ENCODE data around the gene LAMA3.
A peak's percentile ranks its signal among the peaks of the same experiment; 100 is the strongest.

Gene LAMA3

GRCh38 chr18:23826850-23827620 is 137.8 kb downstream of the LAMA3 start:
- DNase-seq: no peak

- DNase-seq: no peak
Measured at GRCh38 chr18:23827681-23828080, 138.4 kb downstream of the LAMA3 start.

GRCh38 chr18:23828426-23828825 is 139.2 kb downstream of the LAMA3 start:
- peak; percentile 44 for DNase-seq

GRCh38 chr18:23832911-23833310 is 143.7 kb downstream of the LAMA3 start:
- no peak for DNase-seq

GRCh38 chr18:23833714-23834113 is 144.5 kb downstream of the LAMA3 start:
- no peak for DNase-seq

- DNase-seq: no peak
Measured at GRCh38 chr18:23835091-23835490, 145.8 kb downstream of the LAMA3 start.

GRCh38 chr18:23835506-23835905 is 146.3 kb downstream of the LAMA3 start:
- DNase-seq: no peak

GRCh38 chr18:23837591-23837990 is 148.3 kb downstream of the LAMA3 start:
- DNase-seq: no peak

GRCh38 chr18:23838233-23838632 is 149.0 kb downstream of the LAMA3 start:
- no peak for DNase-seq

GRCh38 chr18:23838801-23839366 is 149.6 kb downstream of the LAMA3 start:
- DNase-seq: no peak

- DNase-seq: no peak
Measured at GRCh38 chr18:23842305-23842704, 153.1 kb downstream of the LAMA3 start.

GRCh38 chr18:23844991-23845680 is 155.9 kb downstream of the LAMA3 start:
- no peak for DNase-seq

- no peak for DNase-seq
Measured at GRCh38 chr18:23845988-23846630, 156.9 kb downstream of the LAMA3 start.

GRCh38 chr18:23847321-23847986 is 158.2 kb downstream of the LAMA3 start:
- no peak for DNase-seq

GRCh38 chr18:23849141-23849540 is 159.9 kb downstream of the LAMA3 start:
- no peak for DNase-seq

GRCh38 chr18:23850215-23850614 is 161.0 kb downstream of the LAMA3 start:
- no peak for DNase-seq

- DNase-seq: no peak
Measured at GRCh38 chr18:23851470-23852002, 162.3 kb downstream of the LAMA3 start.

- no peak for DNase-seq
Measured at GRCh38 chr18:23852236-23853045, 163.2 kb downstream of the LAMA3 start.

GRCh38 chr18:23853448-23854195 is 164.4 kb downstream of the LAMA3 start:
- no peak for DNase-seq

- no peak for DNase-seq
Measured at GRCh38 chr18:23855721-23856120, 166.5 kb downstream of the LAMA3 start.

Data from stimulated activated CD4-positive, alpha-beta T cell treated with anti-CD3 and anti-CD28 coated beads, Interleukin-15, amount 100 ng/mL, for 24 hours (primary cell).